ENCODE measurements around the gene CAMKMT. TPM values are rescaled to one million over a fixed set of nuclear protein-coding genes. Genes with fewer than 3 reads are reported as not detected.
"Not testable (repeated sequence)": the region's sequence is repeated elsewhere in the genome, so short reads cannot be mapped to it uniquely, and the experiment has no call there.

CAMKMT gene
- total RNA-seq, 1 donor from 2014 or later, result 6.1 TPM

DNA sequence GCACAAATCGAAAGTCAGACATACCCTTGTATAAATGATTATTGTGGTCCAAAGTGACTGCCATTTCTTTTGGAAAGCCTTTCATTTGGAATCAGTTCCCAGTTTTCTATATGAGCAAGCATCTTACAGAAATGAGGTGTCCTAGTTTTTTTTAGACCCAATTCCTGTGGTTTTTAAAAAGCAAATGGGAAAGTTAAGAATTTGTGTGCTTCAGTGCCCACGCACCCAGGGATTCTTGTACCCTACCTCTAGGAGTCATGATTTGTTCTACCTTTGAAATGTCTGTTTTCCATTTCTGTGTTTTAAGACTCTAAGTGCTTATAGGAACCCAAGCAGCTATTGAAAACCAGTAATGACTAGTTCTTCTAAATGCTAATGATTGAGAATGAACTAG is 218.1 kb downstream of the CAMKMT start:
- DNase-seq (ENCODE audit: extremely low read depth, low read depth, low spot score), result no peak

DNA sequence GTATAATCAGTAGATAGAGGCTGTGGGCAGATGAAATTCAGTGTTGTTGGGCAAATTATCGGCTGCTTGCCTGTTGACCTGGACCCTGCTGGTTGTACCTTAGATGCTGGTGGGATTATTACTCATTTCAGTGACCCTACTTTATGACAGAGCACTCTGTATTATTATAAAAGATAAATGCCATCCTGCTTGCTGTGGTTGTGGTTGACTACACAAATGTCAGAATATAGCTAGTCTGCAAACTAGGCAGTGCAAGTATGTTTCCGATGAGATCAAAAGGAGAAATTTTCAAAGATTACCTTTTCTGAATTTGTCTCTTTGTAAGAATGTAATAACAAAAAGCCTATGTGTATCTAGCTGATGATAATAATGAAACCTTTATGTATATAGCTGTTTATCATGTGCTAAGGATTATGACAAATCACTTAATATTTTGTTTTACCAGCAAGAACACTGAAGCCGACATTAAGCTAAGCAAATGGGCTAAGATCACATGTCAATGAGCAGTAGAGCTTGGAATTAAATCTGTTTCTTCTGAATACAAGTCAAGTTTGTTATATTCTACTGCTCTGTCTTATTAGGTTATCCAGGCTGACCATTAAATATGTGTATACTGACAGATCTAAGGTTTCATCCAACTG is 219.2 kb downstream of the CAMKMT start:
- DNase-seq (ENCODE audit: extremely low read depth, low read depth, low spot score), result no peak

DNA sequence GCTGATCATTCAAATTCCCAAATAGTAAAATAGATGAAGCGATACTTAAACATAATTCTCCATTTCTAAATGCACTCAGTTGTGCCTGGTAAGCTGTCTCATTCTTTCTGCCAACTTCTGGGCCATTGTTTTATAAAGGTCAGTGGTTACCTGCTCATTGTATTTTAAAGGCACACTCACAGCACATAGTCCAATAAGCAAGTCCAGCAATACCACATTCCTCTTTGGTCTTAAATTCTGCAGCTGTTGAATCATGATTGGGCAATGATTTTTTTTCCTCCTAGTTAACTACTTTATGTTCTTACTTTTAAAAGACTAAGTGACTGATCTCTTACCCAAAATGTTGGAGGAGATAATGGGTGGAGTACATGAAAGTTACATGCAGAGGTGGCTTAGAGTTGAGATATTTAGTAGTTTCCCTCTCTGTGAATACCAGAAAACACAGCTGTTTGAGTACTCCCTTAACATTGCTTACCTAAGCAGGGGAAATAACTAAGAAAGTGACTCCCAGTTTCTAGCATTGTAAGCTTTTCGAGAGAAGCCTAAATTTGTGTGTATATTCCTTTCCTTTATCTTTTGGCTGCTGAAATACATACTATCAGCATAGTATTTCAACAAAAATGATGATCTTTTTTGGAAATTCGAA is 220.7 kb downstream of the CAMKMT start:
- no peak for DNase-seq (ENCODE audit: extremely low read depth, low read depth, low spot score)

DNA sequence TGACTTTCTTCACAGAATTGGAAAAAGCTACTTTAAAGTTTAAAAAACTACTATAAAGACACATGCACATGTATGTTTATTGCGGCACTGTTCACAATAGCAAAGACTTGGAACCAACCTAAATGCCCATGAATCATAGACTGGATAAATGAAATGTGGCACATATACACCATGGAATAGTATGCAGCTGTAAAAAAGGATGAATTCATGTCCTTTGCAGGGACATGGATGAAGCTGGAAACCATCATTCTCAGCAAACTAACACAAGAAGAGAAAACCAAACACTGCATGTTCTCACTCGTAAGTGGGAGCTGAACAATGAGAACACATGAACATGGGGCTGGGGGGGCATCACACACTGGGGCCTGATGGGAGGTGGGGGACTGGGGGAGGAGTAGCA is 233.9 kb downstream of the CAMKMT start:
- not testable (repeated sequence) for DNase-seq (ENCODE audit: extremely low read depth, low read depth, low spot score)

DNA sequence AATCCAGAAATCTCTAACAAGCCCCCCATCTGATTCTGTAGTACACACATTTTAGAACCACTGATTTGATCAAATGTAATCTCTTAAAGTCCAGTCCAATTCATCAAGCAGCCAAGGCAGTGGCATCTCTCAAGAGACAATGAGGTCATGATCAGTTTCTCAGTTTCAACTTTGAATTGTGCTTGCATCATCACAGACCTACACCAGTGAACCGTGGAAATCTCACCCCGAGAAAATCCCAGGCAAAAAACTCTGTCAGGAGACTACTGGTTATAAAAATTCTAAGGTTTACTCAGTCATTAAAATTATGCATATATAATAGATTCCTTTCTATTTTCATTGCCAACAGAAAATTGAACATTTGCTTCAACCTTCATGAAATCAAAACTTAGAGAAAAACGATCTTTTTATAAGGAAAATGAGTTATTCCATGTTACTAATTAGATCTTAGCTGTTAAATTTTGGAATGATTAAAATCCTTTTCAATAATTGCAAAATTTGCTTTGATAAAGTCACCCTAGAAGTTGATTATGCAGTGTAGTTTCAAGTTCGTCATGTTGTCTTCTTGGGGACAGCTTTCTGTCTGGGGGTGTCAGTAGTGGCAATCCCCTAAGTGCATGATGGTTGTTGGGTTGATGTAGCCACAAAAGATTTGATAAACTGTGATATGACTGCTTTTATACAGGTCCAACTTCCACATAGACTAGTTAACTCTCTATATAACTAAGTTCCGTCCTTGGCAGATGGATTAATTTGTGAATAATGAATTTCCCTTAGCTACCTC is 235.0 kb downstream of the CAMKMT start:
- DNase-seq (ENCODE audit: extremely low read depth, low read depth, low spot score), result no peak

DNA sequence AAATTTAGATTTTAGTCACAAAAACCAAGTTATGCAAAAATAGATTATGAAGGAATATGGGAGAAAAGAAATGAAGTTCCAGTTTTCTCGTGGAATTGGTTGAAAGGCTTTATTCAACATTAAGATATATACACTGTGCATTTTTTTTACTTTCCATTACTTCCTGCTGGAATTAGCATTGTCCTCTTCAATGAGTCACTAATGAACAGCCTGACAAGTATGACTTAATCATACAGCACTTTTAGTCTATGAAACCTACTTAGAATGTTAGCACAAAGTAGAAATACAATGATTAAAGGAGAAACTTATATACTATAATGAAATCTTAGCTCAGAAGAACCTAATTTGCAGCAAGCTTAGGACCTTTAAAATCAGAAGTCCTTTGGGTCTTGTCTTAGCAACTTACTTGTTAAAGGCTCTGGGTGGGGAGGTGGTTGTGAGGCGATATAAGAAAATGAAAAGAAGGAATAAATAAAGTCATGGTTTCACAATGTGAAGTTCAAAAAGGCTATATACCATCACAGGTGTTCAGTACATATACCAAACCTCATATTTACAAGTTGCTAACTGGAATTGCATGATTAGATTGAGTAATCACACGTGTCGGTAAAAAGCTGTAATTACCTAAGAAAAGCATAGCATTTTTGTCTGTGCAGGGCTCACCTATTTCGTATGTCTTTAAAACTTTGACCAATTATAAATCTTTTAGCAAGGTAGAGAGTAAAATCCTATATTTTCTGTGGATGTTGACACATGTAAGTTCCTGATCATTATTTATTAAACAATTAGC is 236.8 kb downstream of the CAMKMT start:
- DNase-seq (ENCODE audit: extremely low read depth, low read depth, low spot score), result no peak

DNA sequence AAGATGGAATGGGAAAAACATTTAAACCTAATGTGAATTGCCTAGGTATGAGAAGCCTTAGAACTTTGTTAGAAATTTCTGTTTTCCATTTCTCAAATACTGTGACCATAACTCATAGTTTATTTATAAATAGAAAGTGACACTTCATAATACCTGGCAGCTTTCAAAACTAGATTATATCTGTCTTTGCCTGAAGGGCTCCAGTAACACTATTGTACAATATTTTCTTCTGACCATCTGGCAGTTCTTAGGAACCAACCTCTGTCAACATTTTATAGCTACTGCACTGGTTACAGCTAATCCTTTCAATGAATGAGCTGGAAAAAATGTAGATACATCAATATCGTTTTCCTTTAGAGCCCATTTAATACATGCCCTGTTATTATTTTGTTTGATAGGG is 237.4 kb downstream of the CAMKMT start:
- DNase-seq (ENCODE audit: extremely low read depth, low read depth, low spot score), result no peak

DNA sequence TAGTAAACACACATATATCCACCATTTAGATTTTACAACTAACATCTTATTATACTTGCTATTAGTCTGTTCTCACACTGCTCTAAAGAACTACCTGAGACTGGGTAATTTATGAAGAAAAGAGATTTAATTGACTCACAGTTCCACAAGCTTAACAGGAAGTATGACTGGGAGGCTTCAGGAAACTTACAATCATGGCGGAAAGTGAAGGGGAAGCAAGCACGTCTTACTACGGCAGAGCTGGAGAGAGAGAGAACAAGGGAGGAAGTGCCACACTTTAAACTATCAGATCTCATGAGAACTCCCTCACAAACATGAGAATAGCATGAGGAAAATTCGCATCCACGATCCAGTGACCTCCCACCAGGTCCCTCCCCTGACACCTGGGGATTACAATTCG is 240.7 kb downstream of the CAMKMT start:
- no peak for DNase-seq (ENCODE audit: extremely low read depth, low read depth, low spot score)

DNA sequence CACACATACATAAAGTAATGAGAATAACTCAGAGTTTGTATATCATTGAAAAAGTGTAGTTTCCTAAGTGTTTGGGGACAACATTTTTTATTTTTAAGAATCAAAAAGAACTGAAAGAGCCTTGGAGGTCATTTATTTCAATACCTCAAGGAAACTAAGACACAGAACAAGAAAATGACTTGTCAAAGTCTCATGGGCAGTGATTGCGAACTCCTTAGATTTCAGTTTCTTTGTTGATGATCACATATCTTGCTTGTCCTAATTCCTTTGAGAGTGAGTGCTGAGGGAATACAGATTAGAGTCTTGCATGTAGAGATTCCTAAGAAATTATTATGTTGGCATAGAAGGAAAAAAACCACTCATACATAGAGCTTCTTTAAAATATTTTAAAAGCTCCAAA is 243.8 kb downstream of the CAMKMT start:
- DNase-seq (ENCODE audit: extremely low read depth, low read depth, low spot score), result no peak

DNA sequence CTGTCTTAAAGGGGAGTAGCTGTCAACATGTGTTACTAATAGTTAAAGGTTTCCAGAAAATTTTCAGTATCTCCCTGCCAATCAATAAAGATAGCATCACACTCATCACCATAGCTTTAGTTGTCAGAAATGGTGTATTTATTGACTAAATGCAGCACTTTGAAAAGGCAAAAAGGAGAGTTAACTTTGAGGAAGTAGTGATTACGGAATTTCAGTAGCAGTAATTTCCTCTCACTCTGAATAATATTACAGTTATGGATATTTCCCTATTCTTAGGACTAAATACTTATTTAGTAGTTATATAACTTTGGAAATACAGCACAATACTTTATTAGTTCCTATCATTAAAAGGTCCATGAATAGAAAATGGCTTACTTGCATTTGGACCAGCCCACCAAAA is 250.5 kb downstream of the CAMKMT start:
- no peak for DNase-seq (ENCODE audit: extremely low read depth, low read depth, low spot score)

DNA sequence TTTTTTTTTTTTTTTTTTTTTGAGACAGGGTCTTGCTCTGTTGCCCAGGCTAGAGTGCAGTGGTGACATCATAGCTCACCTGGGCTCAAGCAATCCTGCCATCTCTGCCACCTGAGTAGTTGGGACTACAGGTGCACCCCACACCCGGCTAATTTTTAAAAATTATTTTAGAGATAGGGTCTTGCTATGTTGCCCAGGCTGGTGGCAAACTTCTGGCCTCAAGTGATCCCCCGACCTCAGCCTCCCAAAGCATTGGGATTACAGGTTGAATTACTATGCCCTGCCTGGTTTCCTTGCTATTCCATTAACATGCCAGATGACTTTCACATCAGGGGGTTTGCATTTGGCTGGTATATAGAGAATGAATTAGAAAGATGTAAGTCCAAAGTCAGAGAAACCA is 253.2 kb downstream of the CAMKMT start:
- no peak for DNase-seq (ENCODE audit: extremely low read depth, low read depth, low spot score)

DNA sequence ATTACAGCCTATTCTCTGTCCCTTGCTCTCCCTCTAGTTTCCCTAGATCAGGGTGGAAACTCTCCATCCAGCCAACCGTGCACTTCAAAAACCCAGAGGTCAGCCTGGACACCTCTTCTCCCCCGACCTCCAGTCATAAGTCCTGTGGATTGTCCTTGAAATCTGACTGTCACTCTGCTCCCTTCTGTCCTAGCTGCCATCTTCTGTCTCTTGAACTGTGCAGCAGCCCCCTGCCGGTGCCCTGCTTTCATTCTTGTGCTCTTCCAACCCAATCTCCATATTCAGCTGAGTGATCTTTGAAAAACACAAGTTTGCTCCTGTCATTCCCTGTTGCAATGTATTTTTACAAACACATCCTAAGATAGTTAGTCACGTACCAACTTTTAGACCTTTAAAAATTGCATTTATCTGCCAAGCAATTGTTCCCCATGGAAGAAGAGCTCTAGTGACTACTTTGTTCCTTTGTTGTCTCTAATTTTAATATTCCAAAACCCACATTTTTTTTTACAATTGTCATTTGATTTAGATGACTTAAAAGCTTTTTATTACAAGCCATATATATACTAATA is 254.3 kb downstream of the CAMKMT start:
- no peak for DNase-seq (ENCODE audit: extremely low read depth, low read depth, low spot score)

DNA sequence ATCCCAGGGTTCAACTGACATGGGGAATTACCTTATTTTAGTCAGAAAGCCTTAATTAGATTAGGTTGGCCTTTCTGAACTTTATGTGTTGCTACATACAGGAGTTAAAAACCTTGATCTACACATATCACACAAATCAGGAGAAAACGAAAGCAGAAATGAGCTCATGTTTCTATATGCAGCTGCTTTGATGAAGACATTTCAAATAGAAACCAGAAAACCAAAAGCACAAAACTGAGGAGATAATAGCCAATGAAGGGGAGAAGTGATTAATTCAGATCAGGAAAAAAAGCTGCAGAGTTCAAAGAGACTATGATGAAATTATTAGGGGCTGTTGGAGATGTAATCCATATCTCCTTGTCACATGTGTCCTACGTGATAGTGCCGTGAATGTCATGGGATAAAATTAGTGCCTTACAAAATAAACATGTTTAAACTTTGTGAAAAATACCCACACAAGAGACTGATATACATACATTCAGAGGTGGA is 255.0 kb downstream of the CAMKMT start:
- DNase-seq (ENCODE audit: extremely low read depth, low read depth, low spot score), result no peak

DNA sequence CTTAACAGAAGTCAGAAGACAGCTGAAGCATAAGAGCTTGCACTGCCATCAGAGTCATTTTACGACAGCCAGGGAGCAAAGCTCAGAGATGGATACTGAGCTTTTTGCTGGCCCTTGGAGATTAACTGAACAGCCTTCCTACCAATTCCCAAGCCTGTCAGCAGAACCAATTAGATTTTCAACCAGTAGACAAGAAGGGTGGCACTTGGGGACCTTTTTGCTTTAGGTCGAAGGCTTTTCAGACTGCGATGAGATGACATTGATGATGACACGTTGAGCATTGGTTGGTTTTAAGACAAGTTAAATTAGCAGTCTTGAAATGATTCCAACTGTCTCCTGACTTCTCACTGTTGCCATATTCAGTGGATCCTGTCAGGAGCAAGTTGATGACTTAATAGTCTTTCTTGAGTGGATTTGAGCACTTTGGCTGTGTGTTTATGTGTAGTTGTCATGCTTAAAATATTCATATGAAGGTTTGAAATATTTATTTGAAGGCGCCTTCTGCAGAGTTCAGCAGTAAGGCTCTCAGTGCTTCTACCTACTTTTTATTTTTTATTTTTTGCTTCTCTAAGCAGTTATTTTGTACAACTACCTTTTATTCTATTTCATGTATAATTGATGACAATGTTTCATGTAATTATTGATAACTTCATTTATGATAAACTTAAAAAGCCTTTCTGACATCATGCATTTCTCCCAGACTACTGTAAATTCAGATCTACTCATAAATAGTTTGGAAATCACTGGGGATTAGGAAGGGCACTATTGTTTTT is 256.7 kb downstream of the CAMKMT start:
- DNase-seq (ENCODE audit: extremely low read depth, low read depth, low spot score), result no peak

DNA sequence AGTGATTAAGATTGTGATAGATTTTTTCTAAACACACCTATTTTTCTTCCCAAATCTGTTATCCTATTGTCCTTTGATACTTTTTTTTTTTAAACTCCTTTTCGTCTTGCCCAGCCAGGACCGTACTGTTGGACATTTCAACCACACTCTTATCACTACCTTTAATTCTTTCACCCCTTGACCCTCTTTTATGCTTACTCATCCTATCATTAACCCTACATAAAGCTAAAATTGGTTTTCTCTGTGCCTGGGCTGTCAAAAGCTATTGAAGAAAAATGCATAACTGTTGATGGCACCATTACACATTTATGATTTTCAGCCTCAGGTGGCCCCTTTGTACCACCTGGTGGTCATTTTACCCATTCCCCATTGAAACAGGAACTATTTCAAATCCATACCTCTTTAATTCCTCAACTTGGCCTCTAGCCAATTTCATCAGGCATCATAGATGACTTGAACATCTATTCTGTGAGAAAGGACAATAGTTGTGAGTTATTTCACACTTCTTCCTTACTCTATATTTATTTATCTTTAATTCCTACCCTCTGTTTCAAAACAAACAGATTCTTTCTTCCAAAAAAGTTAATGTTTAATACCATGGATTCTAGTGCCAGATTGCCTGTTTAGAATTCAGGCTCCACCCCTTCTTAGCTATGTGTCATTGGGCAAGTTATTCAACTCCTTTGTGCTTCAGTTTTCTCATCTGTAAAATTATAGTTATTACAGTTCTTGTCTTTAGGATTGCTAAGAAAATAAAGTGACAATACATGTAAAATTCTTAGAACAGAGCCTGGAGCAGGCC is 258.6 kb downstream of the CAMKMT start:
- no peak for DNase-seq (ENCODE audit: extremely low read depth, low read depth, low spot score)

DNA sequence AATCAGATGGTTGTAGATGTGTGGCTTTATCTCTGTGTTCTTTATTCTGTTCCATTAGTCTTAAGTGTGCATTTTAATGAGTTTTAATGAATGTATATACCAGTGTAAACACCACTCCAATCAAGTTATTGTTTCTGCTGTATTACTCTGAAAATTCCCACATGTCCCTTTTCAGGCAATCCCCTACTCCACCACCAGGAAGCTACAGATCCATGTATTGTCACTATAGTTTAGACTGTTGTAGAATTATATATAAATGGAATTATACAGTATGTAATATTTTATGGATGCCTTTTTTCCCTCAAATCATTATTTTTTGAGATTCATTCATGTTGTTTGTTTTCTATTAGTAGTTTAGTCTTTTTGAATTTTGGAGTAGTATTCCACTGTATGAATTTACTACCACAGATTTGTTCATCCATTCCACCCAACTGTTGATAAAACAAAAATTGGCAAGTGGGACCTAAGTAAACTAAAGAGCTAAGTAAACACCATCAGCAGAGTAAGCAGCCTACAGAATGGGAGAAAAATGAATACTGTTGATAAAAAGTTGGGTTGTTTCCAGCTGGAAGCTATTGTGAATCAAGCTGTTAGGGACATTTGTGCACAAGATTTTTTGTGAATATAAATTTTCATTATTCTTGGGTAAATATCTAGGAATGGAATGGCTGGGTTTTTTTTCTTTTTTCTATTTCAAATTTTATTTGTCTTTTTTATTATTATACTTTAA is 262.0 kb downstream of the CAMKMT start:
- no peak for DNase-seq (ENCODE audit: extremely low read depth, low read depth, low spot score)

DNA sequence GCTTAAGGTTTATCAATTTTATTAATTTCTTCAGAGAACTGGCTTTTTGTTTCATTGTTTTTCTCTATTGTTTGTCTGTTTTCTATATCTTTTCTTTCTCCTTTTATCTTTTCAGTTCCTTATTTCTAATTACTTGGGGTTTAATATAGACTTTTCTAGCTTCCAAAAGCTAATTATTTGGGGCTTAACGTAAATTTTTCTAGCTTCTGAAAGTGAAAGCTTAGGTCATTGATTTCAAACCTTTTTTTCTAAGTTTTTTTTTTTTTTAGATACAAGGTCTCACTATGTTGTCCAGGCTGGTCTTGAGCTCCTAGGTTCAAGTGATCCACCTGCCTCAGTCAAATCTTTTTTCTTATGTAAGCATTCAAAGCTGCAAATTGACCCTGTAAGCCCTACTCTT is 266.6 kb downstream of the CAMKMT start:
- DNase-seq (ENCODE audit: extremely low read depth, low read depth, low spot score), result no peak

DNA sequence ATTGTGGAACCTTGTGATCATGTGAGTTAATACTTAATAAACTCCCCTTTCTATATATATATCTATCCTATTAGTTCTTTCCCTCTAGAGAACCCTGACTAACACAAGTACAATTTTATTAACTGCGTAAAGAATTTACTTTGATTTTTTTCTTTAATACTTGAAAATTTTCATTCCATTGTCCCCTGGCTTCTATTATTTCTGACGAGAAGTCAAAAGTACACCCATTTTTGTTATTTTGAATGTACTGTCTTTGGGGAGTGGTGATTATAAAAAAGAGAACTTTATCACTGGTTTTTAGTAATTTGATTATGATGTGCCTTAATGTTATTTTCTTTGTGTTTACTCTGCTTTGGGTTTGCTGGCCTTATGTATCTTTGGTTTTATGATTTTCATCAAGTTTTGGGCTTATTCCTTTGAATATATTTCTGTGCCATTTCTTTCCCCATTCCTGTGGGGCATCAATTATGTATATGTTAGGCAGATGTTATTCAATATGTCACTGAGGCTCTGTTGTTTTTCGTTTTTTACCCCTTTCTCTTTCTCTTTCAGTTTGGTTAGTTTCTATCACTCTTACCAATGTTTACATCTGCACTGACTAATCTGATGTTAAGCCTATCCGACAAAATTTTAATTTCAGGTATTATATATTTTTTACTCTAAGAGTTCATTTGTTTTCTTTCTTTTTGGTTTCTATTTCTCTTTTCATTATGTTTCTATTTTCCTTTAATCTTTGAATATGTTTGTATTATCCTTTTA is 271.4 kb downstream of the CAMKMT start:
- no peak for DNase-seq (ENCODE audit: extremely low read depth, low read depth, low spot score)
